SK-N-SH treated with all-trans-retinoic acid at 6 μM for 48 hours (cell line): ENCODE measurements around the gene BTN2A1.

ENCODE experiments used
- ARNTL ChIP-seq: fragments of 450-650 bp; formaldehyde crosslinking; IDR thresholded peaks from 2 replicates; pipeline ENCODE4 v1.5.0; 2020; ENCODE audit warnings: low read depth, mild to moderate bottlenecking, moderate library complexity, borderline replicate concordance
- BACH2 ChIP-seq: fragments of 250-450 bp; sonication (Bioruptor Pico); IDR thresholded peaks from 2 replicates; pipeline ENCODE4 v1.9.0; 2021; ENCODE audit warnings: mild to moderate bottlenecking, borderline replicate concordance
- ESRRG ChIP-seq: fragments of 250-450 bp; sonication (Bioruptor Pico); IDR thresholded peaks from 2 replicates; pipeline ENCODE4 v1.6.1; 2021; ENCODE audit warnings: mild to moderate bottlenecking
- GLIS3 ChIP-seq: fragments of 250-450 bp; sonication (Bioruptor Pico); IDR thresholded peaks from 2 replicates; pipeline ENCODE4 v1.5.0; 2020; ENCODE audit warnings: mild to moderate bottlenecking, moderate library complexity
- ISL1 ChIP-seq: fragments of 250-450 bp; sonication (Bioruptor Pico); IDR thresholded peaks from 2 replicates; pipeline ENCODE4 v2.1.2; 2022; ENCODE audit warnings: mild to moderate bottlenecking, moderate library complexity
- PATZ1 ChIP-seq: fragments of 250-450 bp; sonication (Bioruptor Pico); IDR thresholded peaks from 2 replicates; pipeline ENCODE4 v1.8.0; 2020; ENCODE audit warnings: mild to moderate bottlenecking, moderate library complexity, borderline replicate concordance
- PPARA ChIP-seq: fragments of 250-450 bp; sonication (Bioruptor Pico); IDR thresholded peaks from 2 replicates; pipeline ENCODE4 v1.5.0; 2020; ENCODE audit warnings: mild to moderate bottlenecking, borderline replicate concordance
- SNAI2 ChIP-seq: fragments of 250-450 bp; sonication (Bioruptor Pico); IDR thresholded peaks from 2 replicates; pipeline ENCODE4 v1.5.0; 2020; ENCODE audit warnings: mild to moderate bottlenecking, moderate library complexity
- ZC3H10 ChIP-seq: fragments of 250-450 bp; sonication (Bioruptor Pico); IDR thresholded peaks from 2 replicates; pipeline ENCODE4 v1.5.1; 2021; ENCODE audit warnings: mild to moderate bottlenecking, moderate library complexity
- ZFP3 ChIP-seq: fragments of 250-450 bp; sonication (Bioruptor Pico); IDR thresholded peaks from 2 replicates; pipeline ENCODE4 v1.5.0; 2020; ENCODE audit warnings: mild to moderate bottlenecking, moderate library complexity
- ZFP30 ChIP-seq: fragments of 450-650 bp; formaldehyde crosslinking; IDR thresholded peaks from 2 replicates; pipeline ENCODE4 v1.5.0; 2022; ENCODE audit warnings: mild to moderate bottlenecking, moderate library complexity
- ZNF70 ChIP-seq: fragments of 450-650 bp; formaldehyde crosslinking; IDR thresholded peaks from 2 replicates; pipeline ENCODE4 v1.5.0; 2020; ENCODE audit warnings: mild to moderate bottlenecking, moderate library complexity
- TF ChIP-seq, protein P1 (sequence below): fragments of 250-450 bp; sonication (Bioruptor Pico); IDR thresholded peaks from 2 replicates; pipeline ENCODE4 v1.8.0; 2021; ENCODE audit warnings: low read depth, mild to moderate bottlenecking, moderate library complexity, borderline replicate concordance

DNA sequence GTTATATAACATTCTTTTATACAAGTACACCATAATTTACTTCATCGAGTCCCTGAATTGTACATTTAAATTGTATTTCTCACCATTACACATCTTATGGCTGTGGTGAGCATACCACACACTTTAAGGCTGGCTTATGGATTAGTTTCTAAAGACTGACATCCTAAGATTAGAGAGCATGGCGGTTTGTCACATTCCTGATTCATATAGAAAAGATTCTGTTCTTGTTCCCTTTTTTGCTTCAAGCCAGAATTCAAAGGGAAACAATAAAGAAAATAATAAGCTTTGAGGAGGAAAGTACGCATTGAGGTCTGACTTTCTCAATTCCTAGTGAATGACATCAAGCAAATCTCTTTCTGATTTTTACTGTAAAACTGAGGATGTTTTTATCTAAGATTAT is 44.9 kb downstream of the BTN2A1 start:
- TF ChIP-seq SNAI2 (CRISPR knock-in tag): no peak
- no peak for TF ChIP-seq PPARA (CRISPR knock-in tag)
- TF ChIP-seq ZNF70 (CRISPR knock-in tag): no peak
- no peak for TF ChIP-seq PATZ1 (CRISPR knock-in tag)
- no peak for TF ChIP-seq ZFP3 (CRISPR knock-in tag)
- TF ChIP-seq, protein P1, sequence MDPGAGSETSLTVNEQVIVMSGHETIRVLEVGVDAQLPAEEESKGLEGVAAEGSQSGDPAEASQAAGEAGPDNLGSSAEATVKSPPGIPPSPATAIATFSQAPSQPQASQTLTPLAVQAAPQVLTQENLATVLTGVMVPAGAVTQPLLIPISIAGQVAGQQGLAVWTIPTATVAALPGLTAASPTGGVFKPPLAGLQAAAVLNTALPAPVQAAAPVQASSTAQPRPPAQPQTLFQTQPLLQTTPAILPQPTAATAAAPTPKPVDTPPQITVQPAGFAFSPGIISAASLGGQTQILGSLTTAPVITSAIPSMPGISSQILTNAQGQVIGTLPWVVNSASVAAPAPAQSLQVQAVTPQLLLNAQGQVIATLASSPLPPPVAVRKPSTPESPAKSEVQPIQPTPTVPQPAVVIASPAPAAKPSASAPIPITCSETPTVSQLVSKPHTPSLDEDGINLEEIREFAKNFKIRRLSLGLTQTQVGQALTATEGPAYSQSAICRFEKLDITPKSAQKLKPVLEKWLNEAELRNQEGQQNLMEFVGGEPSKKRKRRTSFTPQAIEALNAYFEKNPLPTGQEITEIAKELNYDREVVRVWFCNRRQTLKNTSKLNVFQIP (CRISPR knock-in tag): no peak
- no peak for TF ChIP-seq ESRRG (CRISPR knock-in tag)
- TF ChIP-seq ZC3H10 (CRISPR knock-in tag): no peak
- TF ChIP-seq ARNTL (CRISPR knock-in tag): no peak
- no peak for TF ChIP-seq BACH2 (CRISPR knock-in tag)
- TF ChIP-seq ZFP30 (CRISPR knock-in tag): no peak
- no peak for TF ChIP-seq ISL1 (CRISPR knock-in tag)
- TF ChIP-seq GLIS3 (CRISPR knock-in tag): no peak
